HT-29 (cell line): ENCODE data around the gene HP. TPM values are rescaled to one million over a fixed set of nuclear protein-coding genes. Genes with fewer than 3 reads are reported as not detected.

Experiments used
- DNase-seq: peaks from one replicate; pipeline ENCODE4 v3.0.0-alpha.2; 2015; ENCODE audit warnings: low spot score
- total RNA-seq: library from RNA; depleted of rRNA; stranded (reverse); fragments of >200 nt; shearing (Covaris generic); gene quantifications from 2 replicates; pipeline ENCODE4 v1.2.3, GENCODE V29; 2014; rRNA removed

The HP gene
- total RNA-seq, 1 experiment from 2014 or later, result not detected

DNA sequence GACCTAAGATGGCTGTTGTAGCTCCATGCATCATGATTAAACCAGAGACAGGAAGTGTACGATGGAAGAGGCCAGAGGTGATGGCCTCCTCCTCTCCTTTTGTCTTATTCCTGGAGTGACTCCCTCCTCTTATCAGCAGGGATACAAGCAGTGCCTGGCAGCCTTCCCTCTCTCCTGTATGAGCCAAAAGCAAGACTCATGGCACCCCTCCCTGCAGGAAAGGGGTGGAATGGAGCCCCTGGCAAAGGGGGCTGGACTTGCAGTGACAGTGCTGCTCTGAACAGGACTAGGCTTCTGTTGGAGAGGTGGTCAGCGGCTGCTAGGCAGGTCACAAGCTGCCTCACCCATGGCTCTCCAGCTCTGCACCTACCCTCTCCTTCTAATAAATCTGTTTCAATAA is 30.7 kb downstream of the HP start:
- no peak for DNase-seq

DNA sequence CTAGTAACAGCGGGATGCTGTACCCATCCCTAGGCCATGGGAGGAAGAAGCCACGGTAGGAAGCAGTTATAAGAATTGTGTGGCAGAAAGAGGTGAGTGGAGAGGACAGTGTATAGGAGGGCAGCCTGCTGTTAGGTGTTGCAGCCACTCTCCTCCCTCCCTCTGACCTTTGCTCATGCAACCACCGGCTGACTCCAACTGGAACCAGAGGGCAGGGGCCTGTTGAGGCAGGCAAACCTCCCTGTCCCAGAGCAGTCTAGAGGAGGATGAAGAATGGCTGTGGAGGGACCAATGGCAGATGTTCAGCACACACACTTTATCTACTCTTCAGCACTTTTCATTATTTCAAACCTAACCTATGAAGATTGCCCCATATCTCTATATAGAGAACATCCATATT is 36.9 kb downstream of the HP start:
- no peak for DNase-seq

DNA sequence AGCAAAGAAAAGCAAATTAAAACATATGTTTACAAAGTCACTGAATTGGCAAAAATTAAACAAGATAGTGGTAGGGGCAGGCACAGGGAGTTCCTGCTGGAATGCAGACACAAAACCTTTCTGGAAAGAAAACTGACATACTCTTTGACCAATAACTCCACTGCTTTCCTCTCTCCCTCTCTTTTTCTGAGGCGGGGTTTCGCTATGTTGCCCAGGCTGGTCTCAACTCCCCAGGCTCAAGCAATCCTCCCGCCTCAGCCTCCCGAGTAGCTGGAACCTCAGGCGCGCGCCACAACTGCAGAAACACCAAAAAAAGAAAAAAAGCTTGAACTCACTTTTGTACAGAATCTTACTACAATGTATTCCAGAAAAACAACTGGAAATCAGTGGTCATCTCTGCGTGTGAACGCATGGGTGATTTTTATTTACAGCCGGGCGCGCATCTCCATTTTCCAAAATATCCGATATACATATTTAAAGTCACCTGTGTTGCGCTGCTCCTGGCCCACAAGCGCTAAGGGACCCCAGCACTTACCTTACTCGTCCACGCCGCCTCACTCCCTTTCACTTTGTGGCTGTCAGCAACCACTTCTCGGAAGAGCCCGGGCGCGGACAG is 38.6 kb downstream of the HP start:
- peak; percentile 31 for DNase-seq

GRCh38 chr16:72093448-72094265 is 39.4 kb downstream of the HP start, which contains the start of the genes DHX38 and TXNL4B:
DHX38 (plus strand) TSS chr16:72093847; CDS start chr16:72096158, 2,311 bp downstream.
TXNL4B (minus strand) TSS chr16:72093620; CDS start chr16:72090749, 2,871 bp downstream.
- peak; percentile 96 for DNase-seq

DNA sequence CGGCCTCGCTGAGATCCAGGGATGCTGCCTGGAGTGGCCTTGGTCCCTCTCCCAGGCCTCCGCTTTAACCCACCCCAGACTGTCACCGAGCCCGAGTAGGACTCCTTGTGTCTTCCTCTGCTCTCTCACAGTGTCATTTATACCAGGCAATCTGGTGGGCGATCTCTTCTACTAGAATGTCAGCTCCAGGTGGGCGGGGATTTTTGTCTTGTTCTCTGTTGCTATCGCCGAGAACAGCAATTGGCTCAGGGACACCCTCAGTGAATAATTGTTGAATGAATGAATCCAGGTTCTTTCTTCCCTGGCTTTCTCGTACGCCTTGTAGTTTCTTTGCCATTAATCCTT is 39.9 kb downstream of the HP start:
- DNase-seq, result no peak

DNA sequence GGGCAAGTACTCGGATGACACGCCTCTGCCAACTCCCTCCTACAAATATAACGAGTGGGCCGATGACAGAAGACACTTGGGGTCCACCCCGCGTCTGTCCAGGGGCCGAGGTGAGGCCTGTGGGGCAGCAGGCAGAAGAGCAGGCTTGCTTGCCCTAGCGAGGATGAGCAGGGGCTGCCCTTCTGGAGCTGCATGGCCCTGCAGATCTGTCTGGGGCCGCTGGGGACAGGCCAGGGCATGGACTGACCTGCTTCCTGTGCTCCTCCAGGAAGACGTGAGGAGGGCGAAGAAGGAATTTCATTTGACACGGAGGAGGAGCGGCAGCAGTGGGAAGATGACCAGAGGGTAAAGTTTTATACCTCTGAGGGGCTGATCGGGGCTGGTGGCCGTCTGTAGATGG is 44.6 kb downstream of the HP start:
- no peak for DNase-seq

- peak; percentile 81 for DNase-seq
Measured at GRCh38 chr16:72099377-72099818, 45.1 kb downstream of the HP start.

DNA sequence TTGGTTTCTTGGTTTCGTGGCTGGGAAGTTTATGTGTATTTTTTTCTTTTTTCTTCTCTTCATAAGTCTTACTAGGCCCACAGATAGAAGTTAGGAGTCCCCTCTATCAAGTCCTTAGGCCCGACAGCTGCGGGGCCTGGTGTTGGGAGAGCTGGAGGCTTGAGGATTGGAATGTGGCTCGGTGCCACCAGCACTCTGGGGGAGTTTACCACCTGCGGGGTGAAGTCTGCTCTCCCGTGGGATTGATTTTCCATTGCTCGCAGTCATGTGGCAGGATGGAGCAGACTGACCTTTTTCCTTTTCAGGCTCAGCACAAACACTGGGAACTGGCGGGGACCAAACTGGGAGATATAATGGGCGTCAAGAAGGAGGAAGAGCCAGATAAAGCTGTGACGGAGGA is 46.9 kb downstream of the HP start:
- no peak for DNase-seq

DNA sequence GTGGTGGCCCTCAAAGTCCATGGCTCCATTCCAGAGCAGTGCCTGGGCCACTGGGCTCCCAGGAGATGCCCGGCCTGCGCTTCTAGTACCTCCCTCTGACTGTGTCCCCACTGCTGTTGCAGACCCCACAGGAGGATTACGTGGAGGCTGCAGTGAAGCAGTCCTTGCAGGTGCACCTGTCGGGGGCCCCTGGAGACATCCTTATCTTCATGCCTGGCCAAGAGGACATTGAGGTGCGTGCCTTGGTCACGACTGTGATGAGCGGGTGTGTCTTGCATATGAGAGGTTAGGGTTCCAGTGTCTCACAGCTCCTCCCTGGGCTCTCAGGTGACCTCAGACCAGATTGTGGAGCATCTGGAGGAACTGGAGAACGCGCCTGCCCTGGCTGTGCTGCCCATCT is 50.6 kb downstream of the HP start:
- DNase-seq, result no peak

DNA sequence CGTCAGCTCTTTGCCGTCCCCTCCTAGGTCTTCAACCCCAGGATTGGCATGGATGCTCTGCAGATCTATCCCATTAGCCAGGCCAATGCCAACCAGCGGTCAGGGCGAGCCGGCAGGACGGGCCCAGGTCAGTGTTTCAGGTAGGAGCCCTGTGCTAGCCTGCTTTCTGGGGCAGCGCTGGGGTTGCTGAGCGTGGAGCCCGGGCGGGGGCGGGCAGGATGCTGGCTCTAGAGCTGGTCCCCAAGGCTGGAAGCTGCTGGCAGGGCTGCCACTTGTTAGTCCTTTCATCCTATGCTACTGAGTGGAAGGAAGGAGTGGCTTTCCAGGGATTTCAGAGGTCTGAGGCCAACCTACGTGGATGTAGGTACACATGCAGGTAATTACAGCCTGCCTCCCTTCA is 51.7 kb downstream of the HP start:
- DNase-seq, result no peak

GRCh38 chr16:72107371-72107770 is 53.1 kb downstream of the HP start:
- no peak for DNase-seq

- no peak for DNase-seq
Measured at GRCh38 chr16:72108353-72109102, 54.2 kb downstream of the HP start.

GRCh38 chr16:72109300-72109699 is 55.0 kb downstream of the HP start:
- no peak for DNase-seq

- no peak for DNase-seq
Measured at GRCh38 chr16:72109966-72110530, 55.7 kb downstream of the HP start.

Other genes with a start within 250 kb of the HP start
- gene AP1G1, start 245.7 kb upstream of the HP start, total RNA-seq, result 54.3 and 57.2 TPM in 2 replicates
- gene ATXN1L, start 208.5 kb upstream of the HP start, total RNA-seq, result 12.3 and 14.1 TPM in 2 replicates
- gene ZNF821, start 170.3 kb upstream of the HP start, total RNA-seq, result 7.4 and 10.8 TPM in 2 replicates
- 115 and 136 TPM in 2 replicates for gene IST1, start 159.0 kb upstream of the HP start, total RNA-seq
- not detected in 2 replicates for gene PKD1L3, start 54.1 kb upstream of the HP start, total RNA-seq
- gene DHODH, start 45.8 kb upstream of the HP start, total RNA-seq, result 13.0 and 13.1 TPM in 2 replicates
- not detected in 2 replicates for gene HPR, start 8.7 kb downstream of the HP start, total RNA-seq
- 4.1 and 7.5 TPM in 2 replicates for gene TXNL4B, start 39.1 kb downstream of the HP start, total RNA-seq
- 45.2 and 46.5 TPM in 2 replicates for gene DHX38, start 39.3 kb downstream of the HP start, total RNA-seq
- 2.3 TPM in 1 of 2 replicates, not detected in the other for gene PMFBP1, start 117.7 kb downstream of the HP start, total RNA-seq